ENCODE data around the gene SCAF4. TPM values are rescaled to one million over a fixed set of nuclear protein-coding genes. Genes with fewer than 3 reads are reported as not detected.

The SCAF4 gene
- total RNA-seq, 1 experiment from 2014 or later = 3.5 TPM

- in situ Hi-C loops (cut with HindIII; ENCODE audit: low pct_unique_long_range_greater_than_20kb, low sequenced_read_pairs) = no loop called here
Measured at GRCh38 chr21:31721381-31721780, 10.5 kb downstream of the SCAF4 start.

DNA sequence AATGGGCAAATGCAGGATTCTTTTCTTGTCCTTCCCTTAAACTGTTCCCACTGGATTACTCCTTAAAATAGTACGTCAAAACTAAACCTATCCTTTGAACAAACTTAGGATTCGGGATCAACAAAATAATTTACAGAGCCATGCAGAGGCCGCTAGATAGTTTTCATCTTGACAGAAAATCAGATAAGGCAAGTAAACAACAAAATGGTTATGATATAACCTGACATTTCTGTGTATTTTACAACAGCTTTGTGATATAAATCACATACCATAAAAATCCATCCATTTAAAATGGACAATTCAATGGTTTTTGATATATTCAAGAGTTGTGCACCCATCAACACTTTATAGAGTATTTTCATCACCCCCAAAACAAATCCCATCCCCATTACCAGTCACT lies 11.2 kb downstream of the SCAF4 start:
- in situ Hi-C loops (cut with HindIII; ENCODE audit: low pct_unique_long_range_greater_than_20kb, low sequenced_read_pairs) = no loop called here
- no peak for DNase-seq (ENCODE audit: low read depth, low spot score)

More at GRCh38 chr21:31721381-31721780, 10.5 kb downstream of the SCAF4 start:
- DNase-seq (ENCODE audit: low read depth, low spot score) = no peak

GRCh38 chr21:31720330-31720729 lies 11.6 kb downstream of the SCAF4 start:
- in situ Hi-C loops (cut with HindIII; ENCODE audit: low pct_unique_long_range_greater_than_20kb, low sequenced_read_pairs) = no loop called here
- no peak for DNase-seq (ENCODE audit: low read depth, low spot score)

GRCh38 chr21:31716106-31716505 lies 15.8 kb downstream of the SCAF4 start:
- no peak for DNase-seq (ENCODE audit: low read depth, low spot score)
- in situ Hi-C loops (cut with HindIII; ENCODE audit: low pct_unique_long_range_greater_than_20kb, low sequenced_read_pairs) = no loop called here

DNA sequence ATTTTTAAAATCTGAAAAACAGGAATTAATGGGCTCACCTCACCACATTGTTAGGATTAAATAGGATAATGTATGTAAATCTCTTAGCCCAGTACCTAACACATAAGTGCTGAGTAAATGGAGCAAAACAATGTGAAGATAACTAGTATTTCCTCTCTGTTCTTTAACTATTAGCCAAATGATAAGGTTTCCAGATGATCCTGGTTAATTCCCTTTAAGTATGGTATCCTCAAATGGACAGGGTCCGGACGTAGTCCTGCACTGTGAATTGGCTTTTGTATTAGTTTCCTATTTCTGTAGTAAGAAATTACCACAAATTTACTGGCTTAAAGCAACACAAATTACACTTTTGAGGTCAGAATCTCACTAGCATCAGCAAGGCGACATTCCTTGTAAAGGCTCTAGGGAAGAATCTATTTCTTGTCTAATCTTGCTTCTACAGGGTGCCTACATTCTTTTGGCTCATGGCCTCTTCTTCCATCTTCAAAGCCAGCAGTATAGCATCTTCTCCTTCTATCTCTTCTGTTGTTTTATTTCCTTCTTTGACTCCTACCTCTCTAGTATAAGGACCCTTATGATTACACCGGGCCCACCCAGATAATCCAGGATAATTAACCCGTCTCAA lies 17.1 kb downstream of the SCAF4 start:
- no peak for DNase-seq (ENCODE audit: low read depth, low spot score)
- in situ Hi-C loops (cut with HindIII; ENCODE audit: low pct_unique_long_range_greater_than_20kb, low sequenced_read_pairs) = no loop called here

GRCh38 chr21:31713973-31714740 lies 17.8 kb downstream of the SCAF4 start:
- no peak for DNase-seq (ENCODE audit: low read depth, low spot score)
- in situ Hi-C loops (cut with HindIII; ENCODE audit: low pct_unique_long_range_greater_than_20kb, low sequenced_read_pairs) = no loop called here

GRCh38 chr21:31713115-31713514 lies 18.8 kb downstream of the SCAF4 start:
- DNase-seq (ENCODE audit: low read depth, low spot score) = no peak
- in situ Hi-C loops (cut with HindIII; ENCODE audit: low pct_unique_long_range_greater_than_20kb, low sequenced_read_pairs) = no loop called here

DNA sequence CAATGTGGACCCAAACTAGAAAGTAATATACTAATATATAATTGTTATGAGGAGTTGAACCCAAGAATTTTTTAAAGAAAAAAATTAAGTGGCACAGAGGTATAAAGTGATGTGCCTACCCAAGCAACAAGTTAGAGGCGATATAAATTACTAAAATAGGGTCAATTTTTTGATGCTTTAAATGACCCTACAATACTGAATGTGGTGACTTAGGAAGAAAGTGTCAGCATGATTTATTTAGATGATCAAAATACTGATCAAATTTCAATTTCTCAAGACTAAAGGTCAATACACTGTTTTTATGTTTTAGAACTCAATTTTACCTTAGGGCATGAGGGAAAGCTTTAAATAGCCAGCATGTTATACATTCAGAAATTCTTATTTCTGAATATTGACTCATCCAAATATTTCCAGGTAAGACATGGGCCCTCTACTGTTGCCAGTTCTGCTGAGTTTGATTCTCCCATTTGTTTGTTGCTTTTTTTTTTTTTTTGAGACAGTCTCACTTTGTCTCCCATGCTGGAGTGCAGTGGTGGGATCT lies 20.1 kb downstream of the SCAF4 start:
- in situ Hi-C loops (cut with HindIII; ENCODE audit: low pct_unique_long_range_greater_than_20kb, low sequenced_read_pairs) = no loop called here
- no peak for DNase-seq (ENCODE audit: low read depth, low spot score)

- no peak for DNase-seq (ENCODE audit: low read depth, low spot score)
- in situ Hi-C loops (cut with HindIII; ENCODE audit: low pct_unique_long_range_greater_than_20kb, low sequenced_read_pairs) = no loop called here
Measured at GRCh38 chr21:31711326-31711725, 20.6 kb downstream of the SCAF4 start.

DNA sequence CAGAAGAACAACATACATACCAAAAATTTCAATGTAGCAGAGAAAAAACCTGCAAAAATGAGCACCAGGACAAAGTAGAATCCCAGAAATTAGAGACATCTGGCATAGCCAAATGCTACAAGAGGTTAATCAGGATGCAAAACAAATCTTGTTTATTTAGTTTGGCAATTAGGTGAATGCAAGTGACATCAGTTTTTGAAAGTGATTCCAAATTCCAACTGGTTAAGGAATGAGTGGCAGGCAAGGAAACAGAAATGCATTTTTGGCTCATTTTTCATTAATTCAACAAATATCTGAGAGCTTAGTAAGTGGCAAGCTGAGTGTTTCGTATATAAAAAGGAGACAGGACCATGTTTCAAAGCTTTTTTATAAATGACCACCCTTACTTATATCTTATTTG lies 21.3 kb downstream of the SCAF4 start:
- in situ Hi-C loops (cut with HindIII; ENCODE audit: low pct_unique_long_range_greater_than_20kb, low sequenced_read_pairs) = no loop called here
- no peak for DNase-seq (ENCODE audit: low read depth, low spot score)

DNA sequence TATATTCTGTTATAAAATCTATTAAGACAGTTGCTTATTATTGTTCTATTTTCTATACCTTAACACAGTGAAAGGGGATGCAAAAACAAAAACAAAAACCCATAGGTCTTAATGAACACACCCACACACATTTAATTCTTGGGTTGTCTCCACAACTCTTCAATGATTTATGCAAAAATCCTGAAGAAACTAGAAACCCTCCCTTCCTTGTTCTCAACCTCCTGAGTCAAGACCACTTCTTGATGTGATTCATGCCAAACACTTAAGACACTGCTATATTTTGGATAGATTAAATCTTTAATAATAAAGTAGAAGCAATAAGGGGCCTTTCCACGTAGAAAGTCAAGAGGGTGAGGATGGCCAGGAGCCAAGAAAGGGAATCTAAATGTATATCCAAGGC lies 23.4 kb downstream of the SCAF4 start:
- in situ Hi-C loops (cut with HindIII; ENCODE audit: low pct_unique_long_range_greater_than_20kb, low sequenced_read_pairs) = no loop called here

DNA sequence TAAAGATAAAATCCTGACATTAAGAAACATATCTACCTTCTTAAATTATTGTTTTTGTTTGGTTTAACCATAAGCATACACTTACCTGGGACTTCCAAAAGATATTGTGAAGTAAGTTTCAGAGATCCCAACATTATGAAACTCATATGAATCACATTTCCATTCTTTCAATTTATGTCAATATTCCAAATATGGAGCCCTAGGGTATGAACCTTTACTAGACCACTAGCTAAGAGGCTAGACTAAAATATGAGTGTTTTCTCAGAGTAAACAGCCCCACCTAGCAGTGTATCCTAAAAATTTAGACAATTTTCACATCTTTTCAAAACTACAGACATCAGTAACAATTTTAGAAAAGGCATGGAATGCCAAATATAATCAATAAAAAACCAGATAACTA lies 24.4 kb downstream of the SCAF4 start:
- DNase-seq (ENCODE audit: low read depth, low spot score) = no peak
- in situ Hi-C loops (cut with HindIII; ENCODE audit: low pct_unique_long_range_greater_than_20kb, low sequenced_read_pairs) = no loop called here

More for the DNA sequence above, 23.4 kb downstream of the SCAF4 start:
- no peak for DNase-seq (ENCODE audit: low read depth, low spot score)

DNA sequence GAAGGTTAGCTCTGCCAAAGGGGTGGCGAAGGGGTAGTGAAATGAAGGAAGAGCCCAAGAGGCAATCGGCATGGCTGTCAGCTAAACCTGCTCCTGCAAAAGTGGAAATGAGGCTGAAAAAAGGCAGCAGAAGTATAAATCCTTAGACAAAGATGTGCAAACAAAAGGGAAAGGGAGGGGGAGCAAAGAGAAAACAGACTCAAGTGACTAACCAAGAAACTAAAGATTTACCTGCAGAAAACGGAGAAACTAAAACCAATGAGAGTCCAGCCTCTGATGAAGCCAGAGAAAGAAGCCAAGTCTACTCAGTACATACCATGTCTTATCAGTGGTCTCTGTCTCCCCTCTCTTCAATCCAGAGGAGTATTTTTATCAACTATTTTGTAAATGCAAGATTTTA lies 25.4 kb downstream of the SCAF4 start:
- DNase-seq (ENCODE audit: low read depth, low spot score) = no peak
- in situ Hi-C loops (cut with HindIII; ENCODE audit: low pct_unique_long_range_greater_than_20kb, low sequenced_read_pairs) = no loop called here

DNA sequence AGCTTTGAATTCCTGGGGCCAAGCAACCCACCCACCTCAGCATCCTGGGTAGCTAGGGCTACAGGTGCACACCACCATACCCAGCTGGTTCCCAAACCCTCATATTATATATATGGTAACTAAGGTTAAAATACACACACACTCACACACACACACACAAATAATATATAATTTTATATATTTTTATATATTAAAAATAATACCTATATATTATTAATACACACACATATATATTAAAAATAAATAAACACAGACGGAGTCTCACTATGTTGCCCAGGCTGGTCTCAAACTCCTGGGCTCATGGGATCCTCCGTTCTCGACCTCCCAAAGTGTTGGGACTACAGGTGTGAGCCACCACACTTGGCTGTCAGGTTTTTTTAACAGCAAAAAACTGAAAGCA lies 31.9 kb downstream of the SCAF4 start:
- no peak for DNase-seq (ENCODE audit: low read depth, low spot score)
- in situ Hi-C loops (cut with HindIII; ENCODE audit: low pct_unique_long_range_greater_than_20kb, low sequenced_read_pairs) = no loop called here

DNA sequence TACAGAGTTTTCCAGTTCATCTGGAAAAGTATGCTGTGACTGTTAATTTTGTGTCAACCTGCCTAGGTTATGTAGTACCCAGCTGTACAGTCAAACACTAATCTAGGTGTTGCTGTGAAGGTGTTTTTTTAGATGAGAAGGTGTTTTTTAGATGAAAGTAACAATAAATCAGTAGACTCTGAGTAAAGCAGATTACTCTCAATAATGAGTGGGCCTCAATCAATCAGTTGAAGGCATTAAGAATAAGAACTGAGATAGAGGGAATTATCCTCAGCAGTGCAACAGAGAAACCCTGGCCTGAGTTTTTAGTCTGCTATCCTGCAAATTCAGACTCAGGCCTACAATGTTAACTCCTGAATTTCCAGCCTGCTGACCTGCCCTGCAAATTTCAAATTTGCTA lies 33.5 kb downstream of the SCAF4 start:
- DNase-seq (ENCODE audit: low read depth, low spot score) = no peak
- in situ Hi-C loops (cut with HindIII; ENCODE audit: low pct_unique_long_range_greater_than_20kb, low sequenced_read_pairs) = no loop called here

DNA sequence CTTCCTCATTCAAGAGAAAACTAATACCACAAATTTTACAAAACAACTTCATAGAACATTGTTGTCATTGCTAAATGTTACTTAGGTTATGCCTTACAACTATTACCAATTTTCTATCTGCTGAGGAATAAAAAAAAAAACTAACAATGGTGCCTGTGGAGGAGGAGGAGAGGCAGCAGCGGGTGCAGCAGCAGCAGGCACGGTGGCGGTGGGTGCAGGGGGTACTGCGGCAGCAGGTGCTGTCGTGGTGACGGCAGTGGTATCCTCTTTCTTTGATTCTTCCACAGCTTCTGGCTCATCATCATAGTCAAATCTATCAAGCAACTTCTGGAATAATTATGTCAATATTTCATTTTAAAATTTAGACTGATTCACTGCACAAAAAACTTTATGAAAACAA lies 35.5 kb downstream of the SCAF4 start:
- in situ Hi-C loops (cut with HindIII; ENCODE audit: low pct_unique_long_range_greater_than_20kb, low sequenced_read_pairs) = no loop called here
- DNase-seq (ENCODE audit: low read depth, low spot score) = no peak

DNA sequence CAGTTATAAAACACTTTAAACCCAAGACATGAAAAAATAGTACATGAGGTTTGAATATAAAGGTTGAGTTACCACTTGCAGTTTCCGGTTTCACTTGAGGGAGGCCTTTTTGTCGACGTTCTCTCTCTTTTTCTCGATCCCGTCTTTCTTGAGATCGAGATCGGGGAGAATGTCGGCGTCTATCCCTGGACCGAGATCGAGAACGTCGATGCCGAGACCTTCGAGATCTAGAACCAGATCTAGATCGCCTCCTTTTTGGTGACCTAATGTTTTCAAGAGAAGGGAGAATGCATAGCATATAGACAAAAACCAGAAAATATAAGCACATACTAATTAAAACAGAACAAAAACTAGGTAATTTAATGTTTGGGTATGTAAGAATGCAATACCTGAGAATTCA lies 38.7 kb downstream of the SCAF4 start:
- no peak for DNase-seq (ENCODE audit: low read depth, low spot score)
- in situ Hi-C loops (cut with HindIII; ENCODE audit: low pct_unique_long_range_greater_than_20kb, low sequenced_read_pairs) = no loop called here

- in situ Hi-C loops (cut with HindIII; ENCODE audit: low pct_unique_long_range_greater_than_20kb, low sequenced_read_pairs) = no loop called here
- no peak for DNase-seq (ENCODE audit: low read depth, low spot score)
Measured at GRCh38 chr21:31688603-31689368, 43.1 kb downstream of the SCAF4 start.
